ENCODE results near the gene SRGAP2B. TPM values are rescaled to one million over a fixed set of nuclear protein-coding genes. Genes with fewer than 3 reads are reported as not detected.
"Not testable (repeated sequence)": the region's sequence is repeated elsewhere in the genome, so short reads cannot be mapped to it uniquely, and the experiment has no call there.

SRGAP2B gene
- total RNA-seq, 1 experiment from 2014 or later, result 23.5 TPM

GRCh38 chr1:145015744-145016491 is 79.2 kb downstream of the SRGAP2B start:
- not testable (repeated sequence) for H3K4me2 ChIP-seq (ENCODE audit: insufficient read depth, insufficient read length, low read length); H2AFZ ChIP-seq (ENCODE audit: low read length); H3T11ph ChIP-seq (ENCODE audit: low read length); H3K23me2 ChIP-seq (ENCODE audit: insufficient read length, low read depth, low read length, poor library complexity, severe bottlenecking); H3K23ac ChIP-seq (ENCODE audit: insufficient read length, low read depth, low read length); H3K27me3 ChIP-seq (ENCODE audit: insufficient read depth, low read length); H3K18ac ChIP-seq (ENCODE audit: insufficient read length, low read depth, low read length); H3K27ac Mint-ChIP-seq; H3K56ac ChIP-seq (ENCODE audit: insufficient read length, low read depth, low read length); H3K9me3 Mint-ChIP-seq; H3K9ac ChIP-seq (ENCODE audit: extremely low read depth, insufficient read length, low read length); H4K8ac ChIP-seq (replicated peaks; ENCODE audit: insufficient read length, low read depth, low read length); H2AK5ac ChIP-seq (ENCODE audit: insufficient read length, low read length); H2BK120ac ChIP-seq (ENCODE audit: low read depth, low read length, poor library complexity, severe bottlenecking); H3K14ac ChIP-seq (ENCODE audit: insufficient read depth, low read length); H3K79me2 ChIP-seq (ENCODE audit: insufficient read depth, low read length); H2BK20ac ChIP-seq (ENCODE audit: low read depth, low read length, poor library complexity, severe bottlenecking); H3K4me1 Mint-ChIP-seq; H3K9me3 ChIP-seq (ENCODE audit: control insufficient read depth, low read depth, low read length); H3K4me3 Mint-ChIP-seq; H4K91ac ChIP-seq (ENCODE audit: insufficient read length, low read depth, low read length); H3K27ac ChIP-seq (ENCODE audit: insufficient read length, low read depth, low read length); H3K4ac ChIP-seq (ENCODE audit: low read depth, low read length); H2BK12ac ChIP-seq (ENCODE audit: insufficient read length, low read depth, low read length); H2BK5ac ChIP-seq (ENCODE audit: insufficient read length, low read length); H2BK15ac ChIP-seq (ENCODE audit: low read depth, low read length); H3K4me1 ChIP-seq (ENCODE audit: insufficient read depth, low read length); H3K36me3 Mint-ChIP-seq (ENCODE audit: insufficient read depth in 1 of 3, low read depth in 3 of 3); H4K20me1 ChIP-seq (ENCODE audit: control insufficient read depth, insufficient read depth, insufficient read length); H3K27me3 Mint-ChIP-seq (ENCODE audit: low read depth); H4K5ac ChIP-seq (ENCODE audit: insufficient read length, low read depth, low read length); H3K79me1 ChIP-seq (ENCODE audit: insufficient read depth, low read depth, low read length, poor library complexity, severe bottlenecking); DNase-seq
- no CpG with 5 or more reads among the region's 2 CpGs for WGBS (ENCODE audit: extremely low coverage, insufficient read length, low lambda C conversion rate)

GRCh38 chr1:145013353-145013752 is 81.8 kb downstream of the SRGAP2B start:
- H3K9ac ChIP-seq (ENCODE audit: extremely low read depth, insufficient read length, low read length); H3K4me2 ChIP-seq (ENCODE audit: insufficient read depth, insufficient read length, low read length); H2BK12ac ChIP-seq (ENCODE audit: insufficient read length, low read depth, low read length); DNase-seq; H3T11ph ChIP-seq (ENCODE audit: low read length); H3K27ac ChIP-seq (ENCODE audit: insufficient read length, low read depth, low read length); H3K9me3 ChIP-seq (ENCODE audit: control insufficient read depth, low read depth, low read length); H3K23ac ChIP-seq (ENCODE audit: insufficient read length, low read depth, low read length); H3K4ac ChIP-seq (ENCODE audit: low read depth, low read length); H3K4me1 ChIP-seq (ENCODE audit: insufficient read depth, low read length); H2AK5ac ChIP-seq (ENCODE audit: insufficient read length, low read length); H3K4me3 Mint-ChIP-seq; H3K9me3 Mint-ChIP-seq; H3K18ac ChIP-seq (ENCODE audit: insufficient read length, low read depth, low read length); H3K4me1 Mint-ChIP-seq; H3K27ac Mint-ChIP-seq; H2BK5ac ChIP-seq (ENCODE audit: insufficient read length, low read length); H3K14ac ChIP-seq (ENCODE audit: insufficient read depth, low read length); H3K36me3 Mint-ChIP-seq (ENCODE audit: insufficient read depth in 1 of 3, low read depth in 3 of 3); H4K20me1 ChIP-seq (ENCODE audit: control insufficient read depth, insufficient read depth, insufficient read length); H3K23me2 ChIP-seq (ENCODE audit: insufficient read length, low read depth, low read length, poor library complexity, severe bottlenecking); H2BK15ac ChIP-seq (ENCODE audit: low read depth, low read length); H4K8ac ChIP-seq (replicated peaks; ENCODE audit: insufficient read length, low read depth, low read length); H3K27me3 ChIP-seq (ENCODE audit: insufficient read depth, low read length); H3K27me3 Mint-ChIP-seq (ENCODE audit: low read depth); H2BK120ac ChIP-seq (ENCODE audit: low read depth, low read length, poor library complexity, severe bottlenecking); H3K79me2 ChIP-seq (ENCODE audit: insufficient read depth, low read length); H4K5ac ChIP-seq (ENCODE audit: insufficient read length, low read depth, low read length); H2AFZ ChIP-seq (ENCODE audit: low read length); H4K91ac ChIP-seq (ENCODE audit: insufficient read length, low read depth, low read length); H2BK20ac ChIP-seq (ENCODE audit: low read depth, low read length, poor library complexity, severe bottlenecking); H3K79me1 ChIP-seq (ENCODE audit: insufficient read depth, low read depth, low read length, poor library complexity, severe bottlenecking); H3K56ac ChIP-seq (ENCODE audit: insufficient read length, low read depth, low read length): not testable (repeated sequence)
- WGBS (ENCODE audit: extremely low coverage, insufficient read length, low lambda C conversion rate), result no CpG with 5 or more reads among the region's 4 CpGs

All from H9 (cell line).